Islet of Langerhans (tissue), 1 donor: ENCODE data around the gene PRR5L.

Experiments
- FAIRE-seq: peaks from one replicate; lab custom pipeline; 2011; peaks lifted over from hg19 to GRCh38; lab: Jason Lieb, UNC

PRR5L gene

DNA sequence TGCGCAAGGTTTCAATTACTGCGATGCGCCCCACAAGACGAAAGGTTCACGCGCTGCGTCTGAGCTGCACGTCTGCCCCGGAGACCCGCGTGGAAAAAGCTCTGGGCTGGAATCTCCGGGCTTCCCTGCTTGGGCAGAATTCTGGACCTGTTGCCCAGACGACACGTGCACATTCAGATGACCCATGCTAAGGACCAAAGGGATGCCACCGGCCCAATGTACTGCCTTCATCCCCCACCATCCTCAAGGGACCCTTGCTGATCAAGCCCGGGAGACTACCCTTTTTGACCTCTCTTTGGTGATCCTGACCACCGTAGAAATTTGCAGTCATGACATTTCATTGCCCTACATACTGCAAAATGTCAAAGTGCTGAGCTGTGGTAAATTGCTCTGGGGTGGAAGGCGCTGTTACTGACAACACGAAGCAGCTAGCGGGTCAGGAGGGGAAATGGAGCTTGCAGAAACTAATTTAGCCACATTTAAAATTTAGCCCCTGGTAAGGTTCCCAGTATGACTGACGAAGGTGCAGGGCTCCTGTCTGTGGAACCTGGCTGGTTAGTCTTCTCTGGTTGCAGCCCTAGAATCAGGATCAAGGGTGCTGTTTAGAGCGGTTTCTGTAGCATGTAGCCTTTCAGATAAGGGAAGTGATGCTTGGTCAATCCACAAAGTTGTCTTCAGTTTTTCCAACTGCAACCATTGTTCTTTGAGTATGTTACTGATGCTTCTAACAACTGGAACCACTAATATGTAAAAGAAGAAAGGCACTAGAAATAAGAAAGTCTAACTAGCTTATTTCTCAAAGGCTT is 81.9 kb downstream of the PRR5L start:
- FAIRE-seq: no peak

DNA sequence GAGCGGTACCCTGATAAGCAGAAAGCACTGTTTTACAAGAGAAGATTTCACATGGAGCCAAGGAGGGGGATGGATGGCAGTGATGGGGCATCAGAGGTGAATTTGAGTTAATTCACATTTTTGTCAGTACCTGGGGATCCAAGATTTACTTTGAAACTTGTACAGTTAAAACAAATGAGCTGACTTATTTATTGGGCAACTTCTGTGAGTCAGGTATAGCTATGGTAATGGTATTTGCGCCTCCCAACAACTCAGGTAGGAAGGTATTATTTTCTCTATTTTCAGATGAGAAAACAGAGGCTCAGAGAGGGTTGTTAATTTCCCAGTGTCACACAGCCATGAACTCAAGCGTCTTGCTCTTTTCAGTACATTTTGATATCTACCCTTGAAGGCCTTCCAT is 83.6 kb downstream of the PRR5L start:
- FAIRE-seq: no peak

DNA sequence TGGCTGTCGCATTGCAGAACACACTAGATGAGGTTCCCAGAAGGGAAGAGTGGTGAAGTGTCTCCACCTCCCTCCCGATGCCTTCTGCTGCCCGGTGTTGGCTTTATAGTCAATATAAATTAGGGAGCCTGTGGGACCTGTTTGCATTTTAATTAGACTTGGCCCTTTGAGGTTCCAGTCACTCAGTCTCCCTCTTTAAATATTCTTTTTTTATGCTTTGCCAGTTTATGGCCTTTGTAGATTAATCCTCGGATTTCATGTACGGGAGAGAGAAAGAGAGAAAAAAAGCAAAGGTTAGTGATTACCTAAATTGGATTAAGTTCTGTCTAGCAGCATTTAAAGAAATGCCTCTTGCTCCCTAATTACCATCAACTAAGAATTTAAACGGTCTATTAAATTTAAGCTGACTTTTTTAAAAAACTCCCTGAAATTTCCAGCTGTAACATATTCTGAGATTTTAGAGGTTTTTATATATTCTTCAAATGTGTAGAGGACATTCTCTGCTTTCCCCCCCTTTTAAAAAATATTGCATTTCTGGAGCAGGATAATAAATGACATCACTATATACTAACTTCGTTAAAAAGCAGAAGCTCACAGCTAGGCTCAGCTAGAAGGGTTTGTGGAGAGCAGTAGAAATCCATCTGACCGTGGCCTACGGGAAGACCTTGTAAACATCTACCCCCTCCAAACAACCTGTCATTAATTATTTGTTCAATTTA is 84.4 kb downstream of the PRR5L start:
- FAIRE-seq: no peak

DNA sequence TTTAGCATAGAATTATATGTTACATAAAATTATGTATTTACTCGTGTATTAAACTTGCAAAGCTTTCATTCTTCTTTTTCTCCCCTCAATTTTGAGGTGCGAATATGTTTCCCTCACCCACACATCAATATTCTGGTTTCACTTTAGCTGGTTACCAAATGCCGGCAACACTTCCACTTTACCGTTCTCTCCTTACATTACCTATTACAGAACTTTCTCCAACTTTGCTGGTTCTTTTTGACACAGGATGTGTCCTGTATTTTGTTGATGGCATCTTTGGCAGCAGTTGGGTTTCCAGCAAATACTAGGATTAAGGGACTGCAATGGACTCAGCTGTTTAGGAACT is 84.9 kb downstream of the PRR5L start:
- FAIRE-seq: no peak

DNA sequence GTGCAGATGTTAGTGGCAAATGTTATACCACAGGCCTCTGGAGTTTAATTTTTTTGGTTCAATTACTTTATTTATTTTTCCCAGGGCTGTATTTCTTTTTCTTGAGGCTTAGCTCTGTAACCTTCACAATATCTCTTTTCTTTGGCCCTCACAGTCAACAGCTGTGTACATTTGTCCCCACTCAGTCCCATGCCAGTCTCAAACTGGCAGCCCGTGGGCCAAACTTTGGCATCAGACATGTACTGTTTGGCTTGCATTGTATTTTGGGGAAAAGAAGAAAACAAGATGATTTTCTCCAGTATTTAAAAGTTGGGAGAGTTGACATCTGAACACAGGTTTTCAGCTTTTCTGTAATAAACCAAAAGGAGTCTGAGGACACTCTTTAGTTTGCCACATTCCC is 87.1 kb downstream of the PRR5L start:
- FAIRE-seq: no peak

DNA sequence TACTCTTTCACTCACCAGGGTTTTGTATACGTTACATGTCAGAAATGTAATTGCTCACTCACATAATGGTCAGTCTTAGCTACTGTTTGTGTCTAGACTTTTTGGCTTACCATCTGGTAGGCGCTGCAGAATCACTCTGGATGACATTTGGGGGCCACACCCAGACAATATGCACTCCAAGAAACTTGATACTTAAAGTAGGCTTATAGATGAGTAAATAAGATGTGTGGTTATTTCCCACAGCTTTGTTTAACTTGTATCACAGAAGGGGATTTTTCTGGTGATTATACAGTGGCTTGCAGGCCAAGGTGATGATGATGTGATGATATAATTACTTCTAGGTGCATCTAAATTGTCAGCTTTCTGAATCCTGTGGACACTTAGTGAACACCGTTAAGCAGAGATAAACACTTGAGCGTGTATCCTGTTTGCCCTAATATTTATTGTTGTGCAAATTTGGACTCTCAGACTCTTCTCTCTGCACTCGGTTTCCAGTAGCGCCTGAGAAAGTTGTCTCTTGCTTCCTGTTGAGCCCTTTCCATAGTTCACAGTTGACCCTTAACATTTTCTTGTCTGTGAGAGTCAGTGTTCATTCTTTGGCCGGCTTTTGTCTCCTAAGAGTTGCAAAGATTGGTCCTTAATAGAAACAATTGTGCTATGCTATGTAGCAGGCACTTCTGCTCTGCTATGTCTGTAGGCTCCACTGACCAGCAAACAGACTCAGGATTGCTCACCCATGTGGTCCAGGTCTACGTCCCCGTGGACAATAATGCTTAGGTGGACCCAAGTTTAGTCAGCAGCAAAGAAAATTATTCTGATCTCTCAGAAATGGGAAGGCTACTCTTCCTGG is 89.3 kb downstream of the PRR5L start:
- FAIRE-seq: no peak

DNA sequence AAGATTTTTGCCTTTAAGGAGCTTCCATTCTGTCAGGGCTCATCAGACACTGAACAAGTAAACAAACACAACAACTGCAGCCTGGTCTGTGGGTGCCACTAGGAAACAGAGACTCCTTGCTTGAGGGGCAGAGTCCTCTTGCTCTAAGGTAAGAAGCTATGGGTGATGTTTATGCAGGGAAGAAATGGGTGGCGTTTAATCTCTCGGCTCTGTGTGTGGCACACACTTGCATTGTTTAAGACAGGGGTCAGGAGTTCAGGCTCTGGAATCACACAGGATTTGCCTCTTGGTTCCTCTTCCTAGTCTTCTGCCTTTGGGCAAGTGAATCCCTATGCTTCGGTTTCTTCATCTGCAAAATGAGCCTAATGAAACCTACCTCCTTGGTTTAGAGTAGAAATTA is 90.3 kb downstream of the PRR5L start:
- no peak for FAIRE-seq

DNA sequence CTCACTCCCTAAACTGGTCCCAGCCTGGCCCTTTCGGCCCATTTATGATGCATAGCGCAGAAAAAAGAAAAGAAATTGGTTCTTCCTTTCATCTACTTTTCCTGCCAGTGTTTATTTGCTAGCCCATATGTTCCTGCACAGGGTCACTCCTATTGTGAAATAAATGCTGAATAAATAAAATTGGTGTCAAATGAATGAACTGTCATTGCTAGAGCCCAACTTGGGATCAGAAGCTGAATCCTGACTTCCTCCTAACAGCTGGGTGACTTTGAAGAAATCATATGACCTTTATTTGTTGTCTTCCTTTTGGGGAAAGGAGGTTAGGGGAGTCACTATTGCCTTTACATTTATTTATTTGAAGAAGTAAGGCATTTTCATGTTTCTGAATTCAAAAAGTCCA is 92.0 kb downstream of the PRR5L start:
- no peak for FAIRE-seq

DNA sequence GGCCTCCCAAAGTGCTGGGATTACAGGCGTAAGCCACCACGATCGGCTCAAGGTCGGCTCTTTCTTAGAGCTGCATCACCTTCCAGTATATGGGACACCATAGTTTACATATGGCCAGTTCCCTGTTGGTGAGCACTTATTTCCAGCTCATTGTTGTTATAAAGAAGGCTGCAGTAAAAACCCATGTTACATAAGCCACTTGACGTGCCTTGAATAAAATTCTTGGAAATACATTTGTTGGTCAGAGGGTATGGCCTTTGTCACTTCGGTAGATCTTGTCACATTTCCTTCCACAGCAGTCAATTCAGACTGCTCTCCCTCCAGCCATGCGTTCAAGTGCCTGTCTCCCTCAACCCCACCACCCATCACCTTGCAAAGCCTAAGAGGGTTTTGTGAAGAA is 92.9 kb downstream of the PRR5L start:
- FAIRE-seq: no peak

DNA sequence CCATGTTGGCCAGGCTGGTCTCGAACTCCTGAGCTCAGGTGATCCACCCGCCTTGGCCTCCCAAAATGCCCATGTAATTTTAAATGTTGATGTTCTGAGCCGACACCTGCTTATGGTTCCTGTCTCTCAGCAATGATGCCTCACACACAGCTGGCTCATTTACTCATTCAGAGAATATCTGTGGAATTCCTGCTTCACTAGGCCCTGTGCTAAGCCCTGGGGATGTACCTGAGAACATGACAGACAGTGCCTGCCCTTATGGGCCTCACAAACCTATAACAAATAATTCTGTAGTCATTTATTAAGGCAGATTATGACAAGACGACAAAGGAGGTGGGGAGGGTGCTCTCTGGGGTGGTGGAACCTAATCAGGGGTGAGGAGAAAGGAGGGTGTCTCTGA is 93.7 kb downstream of the PRR5L start:
- no peak for FAIRE-seq

DNA sequence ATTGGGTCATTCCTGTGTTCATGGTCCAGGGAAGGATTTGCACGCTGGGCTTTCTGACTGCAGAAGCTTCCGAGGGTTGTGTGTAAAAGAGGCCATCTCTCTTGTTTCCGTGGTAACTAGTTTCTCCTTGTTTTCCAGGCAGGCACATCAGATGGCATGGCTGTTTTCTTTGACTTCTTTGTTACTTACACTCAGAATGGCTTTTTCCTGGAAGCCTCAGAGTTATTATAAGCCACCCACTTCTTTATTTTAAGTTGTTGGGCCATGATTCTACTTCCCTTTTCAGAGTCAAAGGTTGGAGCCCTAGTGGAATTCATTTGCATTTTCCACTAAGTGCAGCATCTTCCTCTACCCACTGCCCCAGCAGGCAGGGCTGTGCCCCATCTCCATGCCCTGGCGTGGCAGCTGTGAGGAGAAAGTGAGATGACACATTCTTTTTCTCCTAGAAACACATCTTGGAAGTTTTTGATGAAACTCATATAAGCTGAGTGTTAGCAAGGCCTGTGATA is 94.9 kb downstream of the PRR5L start:
- FAIRE-seq: no peak

DNA sequence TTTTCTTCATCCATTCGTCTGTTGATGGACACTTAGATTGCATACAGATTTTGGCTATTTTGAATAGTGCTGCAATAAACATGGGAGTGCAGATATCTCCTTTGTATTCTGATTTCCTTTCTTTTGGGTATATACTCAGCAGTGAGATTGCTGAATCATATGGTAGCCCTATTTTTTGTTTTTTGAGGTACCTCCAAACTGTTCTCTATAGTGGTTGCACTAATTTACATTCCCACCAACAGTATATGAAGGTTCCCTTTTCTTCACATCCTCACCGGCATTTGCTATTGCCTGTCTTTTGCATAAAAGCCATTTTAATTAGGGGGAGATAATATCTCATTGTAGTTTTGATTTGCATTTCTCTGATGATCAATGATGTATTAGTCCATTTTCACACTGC is 96.1 kb downstream of the PRR5L start:
- no peak for FAIRE-seq

DNA sequence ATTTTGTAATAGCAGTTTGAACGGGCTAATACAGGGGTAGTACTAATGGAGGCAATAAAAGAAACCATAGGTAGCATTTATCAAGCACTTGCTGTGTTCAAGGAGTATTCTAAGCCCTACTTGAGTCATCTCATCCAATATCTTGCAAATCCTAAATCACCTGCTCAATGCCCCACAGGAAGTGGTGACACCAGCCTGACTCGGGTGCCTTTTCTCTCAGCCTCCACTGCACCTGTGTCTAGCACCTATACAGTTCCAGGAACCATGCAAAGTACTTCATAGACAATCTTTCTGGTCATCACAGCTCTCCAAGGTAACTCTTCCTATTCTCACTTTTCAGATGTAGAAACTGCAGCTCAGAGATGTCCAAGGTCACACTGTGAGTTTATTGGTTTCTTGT is 98.0 kb downstream of the PRR5L start:
- no peak for FAIRE-seq

DNA sequence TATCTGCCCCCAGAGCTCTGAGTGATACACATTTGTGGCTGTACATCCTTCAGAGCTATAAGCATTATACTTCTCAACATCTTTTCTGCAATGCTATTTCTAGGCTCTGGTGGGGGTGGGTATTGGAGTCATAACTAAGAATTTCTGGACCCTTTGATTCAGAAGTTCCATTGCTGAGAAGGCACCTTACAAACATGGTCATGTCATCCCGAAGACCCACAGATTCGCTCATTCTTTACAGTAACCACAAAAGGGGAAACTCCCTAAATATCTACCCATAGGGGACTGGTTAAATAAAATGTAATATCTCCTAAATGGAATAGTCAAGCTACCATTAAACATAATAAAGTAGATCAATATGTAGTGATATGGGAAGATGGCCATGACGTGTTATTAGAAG is 98.8 kb downstream of the PRR5L start:
- FAIRE-seq: no peak

DNA sequence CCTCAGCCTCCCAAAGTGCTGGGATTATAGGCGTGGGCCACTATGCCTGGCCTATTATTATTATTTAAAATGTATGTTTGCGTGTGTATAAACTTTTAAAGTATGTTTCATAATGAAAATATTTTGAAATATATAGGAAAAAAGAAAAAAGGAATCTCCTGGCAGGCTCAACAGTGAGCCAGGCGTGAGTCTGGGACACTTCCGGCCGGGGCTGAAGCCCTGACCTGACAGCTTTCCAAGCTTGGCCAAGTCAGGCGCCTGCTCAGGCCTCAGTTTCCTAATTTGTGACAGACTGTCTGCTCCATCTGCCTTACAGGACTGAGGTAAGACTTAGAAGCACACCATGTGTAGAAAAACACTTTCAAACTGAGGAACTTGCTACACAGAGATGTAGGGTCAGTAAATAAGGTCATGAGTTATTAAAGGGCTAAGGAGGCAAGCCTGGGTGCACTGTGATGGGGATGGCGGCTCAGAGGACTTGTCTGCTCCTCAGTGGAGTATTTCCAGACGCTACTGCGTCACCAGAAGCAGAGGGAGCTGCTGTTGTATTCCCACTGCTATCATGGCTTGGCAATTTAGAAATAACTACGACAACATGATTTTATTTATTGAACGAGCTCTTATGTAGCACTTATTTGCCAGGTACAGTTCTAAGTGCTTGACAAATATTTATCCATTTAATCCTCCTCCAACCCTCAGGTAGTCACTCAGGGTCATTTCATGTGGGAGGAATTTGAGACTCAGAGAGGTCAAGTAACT is 100.1 kb downstream of the PRR5L start:
- FAIRE-seq: no peak

DNA sequence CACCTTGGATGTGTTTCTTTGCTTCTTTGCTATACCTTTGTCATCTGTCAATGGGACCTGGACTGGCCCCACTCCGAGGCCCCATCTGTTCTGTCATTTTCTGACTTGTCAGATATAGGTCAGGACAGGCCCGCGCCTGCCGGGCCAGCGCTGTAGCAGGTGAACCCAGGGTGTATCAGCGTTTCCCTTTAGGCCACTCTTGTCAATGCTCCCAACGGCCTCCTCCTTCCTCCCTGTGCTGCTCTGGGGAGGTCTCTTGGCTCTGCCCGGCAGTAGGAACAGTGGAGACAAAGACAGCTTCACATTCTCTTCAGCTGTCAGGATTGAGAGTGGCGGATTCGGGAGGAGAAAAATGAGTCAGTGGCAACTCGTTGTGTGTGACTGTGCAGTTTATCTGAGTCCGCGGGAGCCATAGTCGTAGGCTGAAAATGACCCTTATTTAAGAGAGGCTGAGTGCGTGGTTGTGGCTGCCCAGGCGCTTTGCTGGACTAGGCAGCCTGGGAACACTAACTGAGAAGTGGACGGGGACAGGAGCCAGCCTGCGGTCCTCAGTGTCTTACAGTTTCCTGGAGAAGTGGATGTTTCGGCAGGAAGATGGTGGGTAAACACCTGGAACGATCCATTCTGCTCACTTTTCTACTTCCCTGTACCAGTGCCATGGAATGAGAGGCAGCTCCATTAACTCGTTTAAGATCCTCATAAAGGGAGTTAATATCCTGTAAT is 102.3 kb downstream of the PRR5L start:
- no peak for FAIRE-seq

DNA sequence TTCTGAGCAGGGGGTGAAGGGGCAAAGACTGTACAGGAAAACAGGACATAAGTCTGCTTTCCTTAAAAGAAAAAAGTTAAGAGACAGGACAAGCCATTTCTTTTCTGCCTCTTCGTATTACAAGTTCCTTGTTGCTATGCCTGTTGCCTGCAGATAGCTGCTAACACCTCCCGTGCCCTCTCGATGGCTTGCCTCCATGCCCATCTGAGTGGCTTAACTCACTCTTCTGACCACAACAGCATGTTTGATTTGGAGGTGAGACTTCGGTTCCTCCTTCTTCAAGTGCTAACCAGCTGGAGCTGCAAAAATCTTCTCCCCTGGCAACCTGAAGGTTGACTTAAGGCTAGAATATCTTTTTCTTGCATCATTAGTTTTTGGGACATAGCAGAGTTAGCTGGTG is 103.1 kb downstream of the PRR5L start:
- FAIRE-seq: no peak

DNA sequence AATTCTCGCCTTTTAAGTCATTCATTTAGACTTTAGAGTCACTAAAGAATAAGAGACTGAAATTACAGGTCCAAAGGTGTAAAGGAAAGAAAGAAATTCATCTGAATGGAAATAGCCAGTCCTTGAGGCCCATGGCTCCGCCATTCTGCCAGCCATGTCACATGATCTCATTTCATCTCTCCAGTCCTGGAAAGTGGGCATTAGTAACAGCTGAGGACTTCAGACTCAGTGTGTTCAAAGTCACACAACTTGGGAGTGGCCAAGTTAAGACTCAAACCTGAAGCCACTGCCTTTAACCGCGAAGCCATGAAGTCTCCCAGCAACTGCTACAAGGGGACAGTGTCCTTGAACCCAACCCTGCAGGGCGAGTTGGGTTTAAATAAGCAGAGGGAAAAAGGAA is 103.7 kb downstream of the PRR5L start:
- no peak for FAIRE-seq

DNA sequence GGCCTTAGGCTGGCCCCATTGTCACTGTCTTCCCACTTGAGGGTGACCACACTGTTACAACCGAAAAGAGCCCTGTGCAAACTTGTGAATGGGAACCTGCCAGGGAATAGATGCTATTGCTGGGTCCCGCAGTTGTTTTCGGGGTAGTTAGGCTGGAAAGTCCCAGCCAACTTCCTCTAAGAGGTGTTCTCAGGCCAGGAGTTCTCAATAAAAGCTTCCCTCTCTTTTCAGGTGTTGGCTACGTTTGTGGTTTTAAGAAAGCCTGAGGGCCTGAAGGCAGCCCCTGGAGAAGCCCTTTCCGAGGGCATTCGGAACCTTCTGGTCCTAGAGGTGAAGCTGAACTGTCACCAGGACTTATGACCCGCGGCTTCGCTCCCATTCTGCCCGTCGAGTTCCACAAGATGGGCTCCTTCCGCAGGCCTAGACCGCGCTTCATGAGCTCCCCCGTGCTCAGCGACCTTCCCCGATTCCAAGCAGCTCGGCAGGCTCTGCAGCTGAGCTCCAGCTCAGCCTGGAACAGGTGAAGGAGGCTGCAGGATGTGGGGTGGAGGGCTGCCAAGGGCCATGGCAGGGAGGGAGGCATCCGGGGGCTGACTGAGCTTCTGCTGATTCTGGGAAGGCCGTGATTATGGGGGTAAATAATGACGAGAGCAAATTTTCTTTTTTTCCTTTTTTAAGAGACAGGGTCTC is 104.8 kb downstream of the PRR5L start:
- FAIRE-seq: no peak

DNA sequence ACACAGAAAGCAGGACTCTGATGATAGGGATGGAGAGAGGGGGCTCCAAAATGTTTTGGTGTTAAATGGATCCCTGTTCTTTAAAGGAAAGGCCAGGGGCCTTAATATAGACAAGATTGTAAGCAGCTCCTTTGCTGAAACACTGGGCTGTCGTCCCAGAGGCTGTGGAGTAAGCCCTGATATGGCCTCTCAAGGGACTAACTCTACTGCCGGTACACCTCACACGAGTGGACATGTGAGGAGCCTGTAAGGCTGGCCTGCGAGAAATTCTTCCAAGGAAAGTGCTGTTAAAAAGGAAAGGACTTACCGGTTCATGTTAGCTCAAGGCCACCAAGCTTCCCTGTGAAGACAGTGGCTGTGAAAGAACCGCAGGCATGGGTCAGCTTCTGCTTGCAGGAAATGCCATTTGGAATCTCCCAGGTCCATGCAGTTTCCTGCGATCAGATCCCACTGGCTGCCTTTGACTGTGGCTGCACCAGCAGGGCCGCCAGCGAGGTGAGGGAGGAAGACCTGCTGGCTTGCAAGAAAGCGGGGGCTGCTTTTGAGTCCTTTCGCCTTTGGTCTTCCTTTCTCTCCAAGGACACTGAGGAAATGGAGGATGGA is 106.6 kb downstream of the PRR5L start:
- no peak for FAIRE-seq

DNA sequence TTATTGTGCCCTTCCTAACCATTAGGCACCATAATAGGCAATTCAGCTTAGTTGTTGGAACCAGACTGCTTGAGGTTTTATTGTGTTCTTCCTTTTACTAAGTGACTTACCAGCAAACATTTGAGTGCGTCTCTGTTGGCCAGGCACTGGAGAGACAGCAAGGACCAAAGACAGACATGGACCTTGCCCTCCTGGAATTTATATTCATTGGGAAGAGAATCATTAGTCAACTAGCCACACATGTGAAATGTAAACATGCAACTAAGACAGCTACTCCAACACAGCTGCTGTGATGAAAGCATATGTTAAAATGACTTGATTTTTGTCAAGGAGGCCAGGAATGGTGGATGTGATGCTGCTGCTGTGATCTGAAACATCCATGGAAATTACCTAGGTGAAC is 107.6 kb downstream of the PRR5L start:
- FAIRE-seq: no peak
